Measurements from ENCODE around the gene SCARF1. TPM values are rescaled to one million over a fixed set of nuclear protein-coding genes. Genes with fewer than 3 reads are reported as not detected.

Gene SCARF1
- total RNA-seq, 1 experiment from 2014 or later, result 0.14 TPM

- CTCF ChIA-PET, result interaction anchor here (0.6 kb wide), 1 partner anchor 13 kb away, joined by 3 read pairs; no protein-coding TSS in a partner anchor
- H3K27ac Mint-ChIP-seq (ENCODE audit: unreplicated experiment), result no peak overlapping the region
- TF ChIP-seq, protein P1, sequence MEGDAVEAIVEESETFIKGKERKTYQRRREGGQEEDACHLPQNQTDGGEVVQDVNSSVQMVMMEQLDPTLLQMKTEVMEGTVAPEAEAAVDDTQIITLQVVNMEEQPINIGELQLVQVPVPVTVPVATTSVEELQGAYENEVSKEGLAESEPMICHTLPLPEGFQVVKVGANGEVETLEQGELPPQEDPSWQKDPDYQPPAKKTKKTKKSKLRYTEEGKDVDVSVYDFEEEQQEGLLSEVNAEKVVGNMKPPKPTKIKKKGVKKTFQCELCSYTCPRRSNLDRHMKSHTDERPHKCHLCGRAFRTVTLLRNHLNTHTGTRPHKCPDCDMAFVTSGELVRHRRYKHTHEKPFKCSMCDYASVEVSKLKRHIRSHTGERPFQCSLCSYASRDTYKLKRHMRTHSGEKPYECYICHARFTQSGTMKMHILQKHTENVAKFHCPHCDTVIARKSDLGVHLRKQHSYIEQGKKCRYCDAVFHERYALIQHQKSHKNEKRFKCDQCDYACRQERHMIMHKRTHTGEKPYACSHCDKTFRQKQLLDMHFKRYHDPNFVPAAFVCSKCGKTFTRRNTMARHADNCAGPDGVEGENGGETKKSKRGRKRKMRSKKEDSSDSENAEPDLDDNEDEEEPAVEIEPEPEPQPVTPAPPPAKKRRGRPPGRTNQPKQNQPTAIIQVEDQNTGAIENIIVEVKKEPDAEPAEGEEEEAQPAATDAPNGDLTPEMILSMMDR (IDR thresholded peaks at IDR 0.05; ENCODE audit: unreplicated experiment), result no peak
- no peak for DNase-seq
- no peak overlapping the region for H3K4me3 Mint-ChIP-seq (ENCODE audit: low read depth, unreplicated experiment)
- no TSS peak for BruUV-seq (replicated peaks)
- H3K4me1 Mint-ChIP-seq (ENCODE audit: low read depth, unreplicated experiment), result no peaks in the 10 kb centered on the region
- intact Hi-C loops (cut with micrococcal nuclease; ENCODE audit: unreplicated experiment), result no loop called here
- no peaks in the 10 kb centered on the region for H3K36me3 Mint-ChIP-seq (ENCODE audit: insufficient read depth, unreplicated experiment)
- no peaks in the 10 kb centered on the region for H3K27me3 Mint-ChIP-seq (ENCODE audit: unreplicated experiment)
- H3K9me3 Mint-ChIP-seq (ENCODE audit: low read depth, unreplicated experiment), result no peaks in the 10 kb centered on the region
Observed at GRCh38 chr17:1607971-1608320, 37.6 kb downstream of the SCARF1 start.

GRCh38 chr17:1606352-1606985, 39.1 kb downstream of the SCARF1 start:
- Mint-ChIP-seq H3K27ac (ENCODE audit: unreplicated experiment) (no peak overlapping the region), H3K9me3 (ENCODE audit: low read depth, unreplicated experiment) (no peaks in the 10 kb centered on the region), H3K4me3 (ENCODE audit: low read depth, unreplicated experiment) (no peak overlapping the region), H3K27me3 (ENCODE audit: unreplicated experiment) (no peaks in the 10 kb centered on the region), H3K4me1 (ENCODE audit: low read depth, unreplicated experiment) (no peaks in the 10 kb centered on the region), H3K36me3 (ENCODE audit: insufficient read depth, unreplicated experiment) (no peaks in the 10 kb centered on the region)
- no TSS peak for BruUV-seq (replicated peaks)
- intact Hi-C loops (cut with micrococcal nuclease; ENCODE audit: unreplicated experiment), result no loop called here
- DNase-seq, result no peak
- CTCF ChIA-PET, result no interaction called here
- TF ChIP-seq, protein P1 (IDR thresholded peaks at IDR 0.05; ENCODE audit: unreplicated experiment), result no peak

GRCh38 chr17:1605681-1606351, 39.7 kb downstream of the SCARF1 start:
- Mint-ChIP-seq H3K4me1 (ENCODE audit: low read depth, unreplicated experiment) (no peaks in the 10 kb centered on the region), H3K4me3 (ENCODE audit: low read depth, unreplicated experiment) (no peak overlapping the region), H3K9me3 (ENCODE audit: low read depth, unreplicated experiment) (no peaks in the 10 kb centered on the region), H3K27me3 (ENCODE audit: unreplicated experiment) (no peaks in the 10 kb centered on the region), H3K27ac (ENCODE audit: unreplicated experiment) (no peak overlapping the region), H3K36me3 (ENCODE audit: insufficient read depth, unreplicated experiment) (no peaks in the 10 kb centered on the region)
- TF ChIP-seq, protein P1 (IDR thresholded peaks at IDR 0.05; ENCODE audit: unreplicated experiment), result no peak
- CTCF ChIA-PET, result no interaction called here
- BruUV-seq (replicated peaks), result no TSS peak
- intact Hi-C loops (cut with micrococcal nuclease; ENCODE audit: unreplicated experiment), result no loop called here
- no peak for DNase-seq

DNA sequence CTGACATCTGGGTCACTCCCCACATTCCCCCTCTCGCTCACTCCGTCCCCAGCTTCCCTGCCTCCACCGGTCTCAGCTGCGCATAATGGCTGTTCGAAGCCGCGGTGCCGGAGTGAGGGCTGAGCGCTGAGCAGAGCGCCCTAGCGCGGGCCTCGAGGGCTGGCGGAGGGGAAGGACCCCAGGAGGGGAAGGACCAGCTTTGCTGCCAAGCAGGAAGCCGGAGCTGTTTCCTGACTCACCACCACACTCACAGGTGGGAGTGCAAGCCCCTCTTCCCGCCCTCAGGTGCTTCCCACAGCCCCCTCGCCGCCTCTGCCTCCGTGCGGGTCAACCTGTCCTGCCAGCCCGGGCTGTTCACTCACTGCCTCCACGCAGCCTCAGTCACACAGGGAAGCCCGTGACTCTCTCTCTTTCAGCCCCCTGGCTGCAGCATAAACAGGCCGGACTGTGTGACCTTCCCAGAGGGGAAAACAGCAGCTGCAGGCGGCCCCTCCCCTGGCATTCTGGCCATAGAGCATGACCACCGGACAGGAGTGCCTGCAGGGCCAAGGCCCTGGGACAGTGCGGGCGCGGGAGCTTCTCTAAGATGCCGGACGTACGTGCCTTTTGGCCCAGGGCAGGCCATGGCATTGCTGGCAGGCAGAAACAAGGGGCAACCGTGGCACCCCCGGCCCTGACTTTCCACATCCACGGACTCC, 40.6 kb downstream of the SCARF1 start:
- intact Hi-C loops (cut with micrococcal nuclease; ENCODE audit: unreplicated experiment), result no loop called here
- Mint-ChIP-seq H3K27ac (ENCODE audit: unreplicated experiment) (no peak overlapping the region), H3K36me3 (ENCODE audit: insufficient read depth, unreplicated experiment) (no peaks in the 10 kb centered on the region), H3K4me3 (ENCODE audit: low read depth, unreplicated experiment) (no peak overlapping the region), H3K9me3 (ENCODE audit: low read depth, unreplicated experiment) (no peaks in the 10 kb centered on the region), H3K4me1 (ENCODE audit: low read depth, unreplicated experiment) (no peaks in the 10 kb centered on the region), H3K27me3 (ENCODE audit: unreplicated experiment) (no peaks in the 10 kb centered on the region)
- no TSS peak for BruUV-seq (replicated peaks)
- DNase-seq, result no peak
- TF ChIP-seq, protein P1 (IDR thresholded peaks at IDR 0.05; ENCODE audit: unreplicated experiment), result no peak
- CTCF ChIA-PET, result no interaction called here

Measured in Calu3 (cell line).